Measurements from ENCODE around the gene EHMT1.
"Not testable (repeated sequence)": the region's sequence is repeated elsewhere in the genome, so short reads cannot be mapped to it uniquely, and the experiment has no call there.

Gene EHMT1

GRCh38 chr9:137788561-137789294 is 169.9 kb downstream of the EHMT1 start:
- no peak for DNase-seq

- no peak for DNase-seq
These were observed 170.6 kb downstream of the EHMT1 start for GRCh38 chr9:137789295-137789895.

DNA sequence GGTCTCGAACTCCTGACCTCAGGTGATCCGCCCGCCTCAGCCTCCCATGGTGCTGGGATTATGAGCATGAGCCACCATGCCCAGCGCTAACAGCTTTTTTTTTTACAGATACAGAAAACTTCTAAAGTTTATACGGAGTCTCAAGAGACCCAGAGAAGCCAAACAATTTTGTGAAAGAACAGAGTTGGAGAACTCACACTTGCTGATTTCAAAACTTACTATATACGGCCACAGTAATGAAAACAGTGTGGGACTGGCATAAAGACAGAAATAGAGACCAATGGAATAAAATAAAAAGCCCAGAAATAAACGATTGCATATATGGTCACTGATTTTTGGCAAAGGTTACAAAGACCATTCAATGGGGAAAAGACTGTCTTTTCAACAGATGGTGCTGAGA is 173.1 kb downstream of the EHMT1 start:
- DNase-seq = no peak

DNA sequence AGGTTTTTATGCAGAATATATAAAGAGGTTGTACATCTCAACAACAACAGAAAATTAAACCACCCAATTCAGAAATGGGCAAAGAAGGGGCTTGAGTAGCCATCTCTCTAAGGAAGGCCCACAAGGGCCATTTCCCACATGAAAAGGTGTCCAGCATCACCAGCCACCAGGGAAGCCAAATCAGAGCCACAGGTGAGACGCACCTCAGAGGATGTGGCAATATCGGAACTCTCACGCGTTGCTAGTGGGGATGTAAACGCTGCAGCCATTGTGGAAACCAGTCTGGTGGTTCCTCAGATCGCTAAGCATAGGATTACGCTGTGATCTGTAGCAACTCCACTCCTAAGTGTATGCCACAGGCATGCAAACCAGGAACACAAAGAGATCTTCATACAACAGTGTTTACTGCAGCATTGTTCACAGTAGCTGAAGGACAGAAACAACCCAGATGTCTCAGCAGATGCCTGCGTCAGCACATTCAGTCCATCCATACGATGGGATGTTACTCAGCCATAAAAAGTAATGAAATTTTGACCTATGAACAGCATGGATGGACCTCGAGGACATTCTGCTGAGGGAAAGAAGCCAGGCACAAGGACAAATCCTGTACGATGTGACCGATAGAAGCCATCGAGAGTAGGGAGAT is 174.5 kb downstream of the EHMT1 start:
- DNase-seq = no peak

DNA sequence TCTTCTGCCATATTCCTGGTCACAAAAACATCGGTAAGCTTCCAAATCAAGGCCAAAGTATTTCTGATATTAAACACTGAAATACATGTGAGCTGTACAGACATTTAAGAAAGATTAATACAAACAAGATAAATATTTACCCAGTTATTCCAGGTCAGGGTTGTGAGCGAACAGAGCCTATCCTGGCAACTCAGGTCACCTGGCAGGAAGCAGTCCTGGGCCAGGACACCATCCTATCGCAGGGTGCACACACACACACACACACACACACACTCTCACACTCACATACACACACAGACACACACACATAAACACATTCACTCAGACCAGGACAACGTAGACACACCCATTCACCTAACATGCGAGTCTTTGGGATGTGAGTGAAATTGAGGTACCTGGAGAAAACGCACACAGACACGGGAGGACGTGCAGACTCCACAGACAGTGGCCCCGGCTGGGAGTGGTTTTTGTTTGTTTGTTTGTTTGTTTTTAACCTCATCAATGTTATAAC is 176.4 kb downstream of the EHMT1 start:
- no peak for DNase-seq

GRCh38 chr9:137797206-137798120 is 178.7 kb downstream of the EHMT1 start:
- no peak for DNase-seq

DNA sequence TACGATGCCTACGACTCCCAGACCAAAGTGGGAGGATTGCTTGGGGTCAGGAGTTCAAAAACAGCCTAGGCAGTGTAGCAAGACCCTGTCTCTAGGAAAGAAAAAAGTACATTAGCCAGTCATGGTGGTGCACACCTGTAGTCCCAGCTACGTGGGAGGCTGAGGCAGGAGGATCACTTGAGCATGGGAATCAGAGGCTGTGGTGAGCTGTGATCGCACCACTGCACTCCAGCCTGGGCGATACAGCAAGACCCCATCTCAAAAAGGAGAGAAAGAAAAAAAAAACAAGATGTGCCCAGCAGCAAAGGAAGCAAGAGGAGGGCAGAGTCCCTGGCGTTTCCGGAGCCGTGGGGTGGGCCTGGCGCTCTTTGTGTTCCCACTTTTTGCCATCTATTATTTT is 179.3 kb downstream of the EHMT1 start:
- no peak for DNase-seq

DNA sequence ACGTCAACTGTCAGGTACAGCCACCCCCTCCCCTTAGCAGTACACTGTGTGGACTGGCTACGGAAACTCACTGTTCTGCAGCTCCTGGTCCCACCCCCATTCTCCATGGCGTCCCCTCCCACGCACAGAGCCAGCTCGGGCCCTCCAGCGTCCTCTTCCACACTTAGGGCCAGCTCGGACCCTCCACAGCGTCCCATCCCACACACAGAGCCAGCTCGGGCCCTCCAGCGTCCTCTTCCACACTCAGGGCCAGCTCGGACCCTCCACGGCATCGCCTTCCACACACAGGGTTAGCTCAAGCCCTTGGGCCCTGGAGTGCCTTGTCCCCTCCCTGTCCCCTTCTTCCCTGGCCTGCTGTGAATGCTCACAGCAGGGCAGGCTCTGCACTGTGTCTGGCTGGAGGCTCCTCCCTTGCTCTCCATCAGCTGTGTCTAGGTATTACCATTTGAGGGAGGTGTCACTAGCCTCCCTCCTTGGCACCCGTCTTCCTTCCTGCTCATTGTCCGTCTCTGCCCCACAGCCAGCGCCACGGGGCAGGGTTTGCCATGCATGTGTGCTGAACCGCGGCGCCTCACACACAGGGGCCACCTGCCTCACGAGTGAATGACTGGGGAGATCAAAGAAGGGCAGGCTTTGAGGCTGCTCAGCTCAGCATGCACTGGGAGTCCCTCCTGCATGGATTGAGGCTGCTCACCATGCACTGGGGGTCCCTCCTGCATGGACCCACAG is 180.3 kb downstream of the EHMT1 start:
- DNase-seq = no peak

DNA sequence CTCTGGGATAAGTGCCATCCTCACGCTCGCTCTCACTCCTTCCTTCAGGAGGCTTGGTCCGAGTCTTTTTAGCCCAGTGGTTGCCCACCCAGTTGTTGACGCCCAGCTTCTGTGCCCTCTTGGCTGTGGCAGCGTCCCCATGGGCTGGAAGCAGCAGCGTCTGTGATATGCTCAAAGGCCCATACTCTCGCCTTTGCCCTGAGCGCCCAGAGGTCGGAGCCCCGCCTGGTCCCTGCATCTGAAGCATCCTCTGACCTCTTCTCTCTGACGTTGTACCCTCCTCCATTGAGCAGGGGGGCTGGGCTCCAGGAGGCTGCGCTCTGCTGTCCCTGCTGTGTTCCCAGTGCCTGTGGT is 180.8 kb downstream of the EHMT1 start:
- no peak for DNase-seq

DNA sequence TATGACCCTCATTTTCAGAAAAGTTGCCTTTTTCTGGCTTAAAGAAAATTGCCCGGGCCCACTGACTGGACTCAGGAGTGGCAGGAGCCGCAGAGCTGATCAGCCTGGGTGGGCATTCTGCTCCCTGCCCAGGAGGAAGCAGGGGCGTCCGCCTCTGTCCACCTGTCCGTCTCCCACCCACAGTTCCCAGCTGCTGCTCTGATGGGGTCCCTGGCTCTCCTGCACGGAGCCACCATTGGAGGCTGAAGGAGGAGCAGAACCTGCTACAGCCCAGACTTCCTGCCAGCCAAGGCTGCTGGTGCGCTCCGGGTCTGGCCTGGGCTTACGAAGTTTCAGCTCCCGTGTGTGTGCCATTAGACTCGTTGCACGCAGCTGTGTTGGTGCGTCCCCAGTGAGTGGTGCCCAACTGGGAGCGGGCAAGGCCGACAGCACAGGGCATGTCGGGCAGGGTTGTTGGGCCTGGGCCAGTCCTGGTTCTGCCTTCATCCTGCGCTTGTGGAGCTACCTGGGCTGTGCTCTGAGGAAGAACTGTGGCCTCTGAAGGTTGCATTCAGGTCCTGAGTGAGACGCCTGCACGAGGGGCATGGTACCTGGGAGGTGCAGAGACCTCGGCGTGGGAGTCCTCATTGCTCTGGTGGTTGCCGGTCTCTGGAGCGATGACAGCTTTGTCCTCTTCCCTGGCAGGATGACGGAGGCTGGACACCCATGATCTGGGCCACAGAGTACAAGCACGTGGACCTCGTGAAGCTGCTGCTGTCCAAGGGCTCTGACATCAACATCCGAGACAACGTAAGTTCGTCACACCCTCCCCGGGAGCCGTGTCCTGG is 181.6 kb downstream of the EHMT1 start:
- no peak for DNase-seq

DNA sequence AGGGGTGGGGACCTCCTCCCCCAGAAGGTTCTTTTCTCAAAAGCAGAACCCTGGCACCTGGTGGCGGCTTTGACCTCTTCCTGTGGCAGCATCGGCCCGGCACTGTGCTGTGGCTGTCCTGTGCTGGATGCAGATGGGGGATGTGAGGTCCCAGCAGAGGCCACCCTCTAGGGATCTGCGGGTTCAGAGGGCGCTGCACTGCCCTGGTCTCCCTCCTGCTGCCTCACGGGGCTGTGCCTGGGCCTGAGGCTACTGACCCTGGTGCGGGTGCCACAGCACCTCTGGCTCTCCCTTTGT is 182.2 kb downstream of the EHMT1 start:
- no peak for DNase-seq

DNA sequence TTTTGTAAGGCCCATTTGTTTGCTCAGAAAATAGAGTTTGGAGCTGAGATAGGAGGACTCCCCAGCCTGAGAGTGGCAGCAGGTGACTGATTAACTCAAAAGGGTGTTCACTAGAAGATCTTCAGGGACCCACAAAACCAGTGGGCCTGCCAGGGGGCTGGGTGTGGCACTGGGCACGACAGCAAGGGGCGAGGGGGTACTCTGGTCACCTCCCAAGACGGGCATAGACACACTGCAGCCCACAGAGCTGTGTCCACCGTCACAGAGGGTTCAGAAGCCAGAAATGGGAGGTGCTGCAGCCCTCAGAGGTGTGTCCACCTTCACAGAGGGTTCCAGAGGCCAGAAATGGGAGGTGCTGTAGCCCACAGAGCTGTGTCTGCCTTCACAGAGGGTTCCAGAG is 183.2 kb downstream of the EHMT1 start:
- no peak for DNase-seq

DNA sequence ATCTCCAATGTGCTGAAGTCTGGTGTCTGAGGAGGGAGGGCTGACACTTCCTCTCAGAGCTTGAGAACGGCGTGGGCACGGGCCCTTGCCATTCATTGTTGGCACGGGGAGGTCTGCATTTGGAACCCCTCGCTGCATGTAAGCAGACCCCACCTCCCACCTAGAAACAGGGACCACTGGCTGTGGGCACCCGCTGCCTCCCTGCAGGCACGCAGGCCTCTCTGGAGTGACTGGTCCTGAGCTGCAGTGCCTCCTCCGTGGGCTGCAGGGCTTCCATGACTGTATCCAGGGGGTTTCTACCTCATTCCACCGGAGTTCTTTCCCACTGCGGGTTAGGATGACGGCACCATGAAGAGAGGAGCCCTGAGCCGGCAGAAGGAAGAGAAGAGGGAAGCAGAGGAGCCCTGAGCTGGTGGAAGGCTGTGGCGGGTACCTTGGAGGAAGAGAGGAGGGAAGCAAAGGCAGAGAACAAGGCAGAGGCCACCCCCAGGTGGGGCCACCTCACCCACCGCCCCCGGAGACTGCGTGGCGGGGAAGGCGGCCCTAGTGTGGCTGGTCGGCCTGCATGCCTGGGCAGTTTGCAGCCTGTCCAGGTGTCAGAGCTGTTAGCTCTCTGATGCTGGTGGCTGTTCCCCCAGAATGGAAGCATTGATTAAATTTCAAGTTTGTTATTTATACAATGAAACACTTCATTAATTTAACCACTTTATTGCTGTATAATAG is 183.9 kb downstream of the EHMT1 start:
- DNase-seq = no peak

GRCh38 chr9:137804908-137805630 is 186.3 kb downstream of the EHMT1 start:
- no peak for DNase-seq

DNA sequence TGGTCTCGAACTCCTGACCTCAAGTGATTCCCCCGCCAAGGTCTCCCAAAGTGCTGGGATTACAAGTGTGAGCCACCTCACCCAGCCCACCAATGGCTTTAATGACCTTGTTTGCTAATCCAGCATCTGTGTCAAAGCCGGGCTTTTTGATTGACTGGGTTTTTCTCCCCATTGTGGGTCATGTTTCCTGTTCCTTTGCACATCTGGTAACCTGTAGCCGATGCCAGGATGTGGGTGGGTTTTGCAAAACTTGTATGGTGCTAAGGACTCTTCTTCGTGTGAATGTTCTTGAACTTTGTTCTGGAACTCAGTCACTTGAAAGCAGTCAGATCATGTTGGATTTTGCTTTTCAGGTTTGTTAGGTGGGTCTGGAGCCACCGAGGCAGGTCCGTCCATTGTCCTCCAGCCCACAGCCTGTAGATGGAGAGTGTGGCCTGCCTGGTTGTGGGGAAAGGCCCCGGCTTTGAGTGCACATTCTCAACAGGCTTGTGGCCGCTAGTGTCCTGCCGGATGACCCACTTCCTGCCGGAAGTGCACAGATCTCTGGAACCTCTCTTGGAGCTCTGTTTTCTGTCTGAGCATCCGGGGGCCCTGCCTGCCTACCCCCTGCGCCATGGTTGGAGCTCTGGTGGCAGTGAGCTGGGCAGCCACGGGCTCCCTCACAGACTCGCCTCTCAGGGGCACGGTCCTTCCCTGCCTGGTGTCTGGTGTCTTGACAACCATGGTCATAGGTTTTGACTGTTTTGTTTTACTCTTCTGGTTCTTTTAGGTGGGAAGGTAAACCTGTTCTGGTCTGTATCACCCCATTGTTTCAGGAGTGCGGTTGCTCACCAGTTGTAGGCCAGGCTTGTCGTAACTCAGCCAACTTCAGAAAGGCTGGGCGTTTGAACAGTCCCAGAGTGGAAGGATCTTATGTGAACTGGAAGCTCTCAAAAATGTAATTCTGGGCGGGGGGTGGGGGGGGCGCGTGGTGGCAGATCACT is 189.2 kb downstream of the EHMT1 start:
- no peak for DNase-seq

- DNase-seq = no peak
These were observed 190.3 kb downstream of the EHMT1 start for GRCh38 chr9:137809040-137809576.

DNA sequence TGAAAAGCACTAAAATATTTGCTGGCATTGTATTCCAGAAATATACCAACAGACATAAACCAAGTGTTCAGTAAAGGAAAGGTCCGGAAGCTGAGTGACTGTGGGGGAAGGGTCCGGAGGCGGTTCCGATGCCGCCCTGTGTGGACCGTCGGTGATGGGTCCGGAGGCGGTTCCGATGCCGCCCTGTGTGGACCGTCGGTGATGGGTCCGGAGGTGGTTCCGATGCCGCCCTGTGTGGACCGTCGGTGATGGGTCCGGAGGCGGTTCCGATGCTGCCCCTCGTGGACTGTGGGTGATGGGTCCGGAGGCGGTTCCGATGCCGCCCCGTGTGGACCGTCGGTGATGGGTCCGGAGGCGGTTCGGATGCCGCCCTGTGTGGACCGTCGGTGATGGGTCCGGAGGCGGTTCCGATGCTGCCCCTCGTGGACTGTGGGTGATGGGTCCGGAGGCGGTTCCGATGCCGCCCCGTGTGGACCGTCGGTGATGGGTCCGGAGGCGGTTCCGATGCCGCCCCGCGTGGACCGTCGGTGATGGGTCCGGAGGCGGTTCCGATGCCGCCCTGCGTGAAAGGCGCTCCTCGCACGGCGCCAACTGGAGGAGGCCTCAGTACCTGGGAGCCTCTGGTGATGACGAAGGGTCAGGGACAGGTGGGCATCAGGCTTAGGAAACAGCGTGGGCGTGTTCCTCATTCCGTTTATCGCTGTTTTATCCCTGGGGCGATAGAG is 191.1 kb downstream of the EHMT1 start:
- not testable (repeated sequence) for DNase-seq

Data from effector CD4-positive, alpha-beta T cell (primary cell).